Posterior cingulate gyrus (tissue), 11 donors: ENCODE data around the gene LCE1C.

ENCODE experiments used
- DNase-seq, 10 donors: peaks; one replicate each; pipeline versions ENCODE4 v3.0.0 to v3.0.0-alpha.2; 2020 to 2021; ENCODE audit warnings: mixed read lengths in 3 of 10
- intact Hi-C: fragments of 100-400 bp; cut with DNase I; formaldehyde crosslinking; loops from one replicate; pipeline ENCODE4 v1.15.1; 2023

Gene LCE1C

DNA sequence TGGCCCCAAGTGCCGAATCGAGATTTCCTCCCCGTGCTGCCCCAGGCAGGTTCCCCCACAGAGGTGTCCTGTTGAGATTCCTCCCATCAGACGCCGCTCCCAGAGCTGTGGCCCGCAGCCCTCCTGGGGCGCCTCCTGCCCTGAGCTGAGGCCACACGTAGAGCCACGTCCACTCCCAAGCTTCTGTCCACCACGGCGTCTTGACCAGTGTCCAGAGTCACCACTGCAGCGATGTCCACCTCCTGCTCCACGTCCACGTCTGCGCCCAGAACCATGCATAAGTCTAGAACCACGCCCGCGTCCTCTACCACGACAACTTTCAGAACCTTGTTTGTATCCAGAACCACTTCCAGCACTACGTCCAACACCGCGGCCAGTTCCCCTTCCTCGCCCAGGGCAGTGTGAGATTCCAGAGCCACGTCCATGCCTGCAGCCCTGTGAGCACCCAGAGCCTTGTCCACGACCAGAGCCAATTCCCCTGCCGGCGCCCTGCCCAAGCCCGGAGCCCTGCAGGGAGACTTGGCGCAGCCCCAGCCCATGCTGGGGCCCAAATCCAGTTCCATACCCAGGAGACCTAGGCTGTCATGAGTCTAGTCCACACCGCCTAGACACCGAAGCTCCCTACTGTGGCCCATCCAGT, 45.8 kb downstream of the LCE1C start:
- DNase-seq: peak in 1 of 10 donors; percentile 85
- intact Hi-C loops: no loop called here

DNA sequence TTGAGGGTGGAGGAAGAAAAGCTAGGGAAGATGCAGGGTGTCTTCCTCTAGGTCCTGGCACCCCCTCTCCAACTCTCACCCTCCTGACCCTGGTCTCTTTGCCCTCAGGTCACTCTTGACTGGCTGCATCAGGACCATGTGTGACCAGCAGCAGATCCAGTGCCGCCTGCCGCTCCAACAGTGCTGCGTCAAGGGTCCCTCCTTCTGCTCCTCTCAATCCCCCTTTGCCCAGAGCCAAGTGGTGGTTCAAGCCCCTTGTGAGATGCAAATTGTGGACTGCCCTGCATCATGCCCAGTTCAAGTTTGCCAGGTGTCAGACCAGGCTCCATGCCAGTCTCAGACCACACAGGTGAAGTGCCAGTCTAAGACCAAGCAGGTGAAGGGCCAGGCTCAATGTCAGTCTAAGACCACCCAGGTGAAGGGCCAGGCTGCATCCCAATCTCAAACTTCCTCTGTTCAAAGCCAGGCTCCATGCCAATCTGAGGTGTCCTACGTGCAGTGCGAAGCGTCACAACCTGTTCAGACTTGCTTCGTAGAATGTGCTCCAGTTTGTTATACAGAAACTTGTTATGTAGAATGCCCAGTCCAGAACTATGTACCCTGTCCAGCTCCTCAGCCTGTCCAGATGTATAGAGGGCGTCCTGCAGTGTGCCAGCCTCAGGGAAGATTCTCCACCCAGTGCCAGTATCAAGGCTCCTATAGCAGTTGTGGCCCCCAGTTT, 46.8 kb downstream of the LCE1C start:
- intact Hi-C loops: no loop called here
- peak in 1 of 10 donors; percentile 66 for DNase-seq

DNA sequence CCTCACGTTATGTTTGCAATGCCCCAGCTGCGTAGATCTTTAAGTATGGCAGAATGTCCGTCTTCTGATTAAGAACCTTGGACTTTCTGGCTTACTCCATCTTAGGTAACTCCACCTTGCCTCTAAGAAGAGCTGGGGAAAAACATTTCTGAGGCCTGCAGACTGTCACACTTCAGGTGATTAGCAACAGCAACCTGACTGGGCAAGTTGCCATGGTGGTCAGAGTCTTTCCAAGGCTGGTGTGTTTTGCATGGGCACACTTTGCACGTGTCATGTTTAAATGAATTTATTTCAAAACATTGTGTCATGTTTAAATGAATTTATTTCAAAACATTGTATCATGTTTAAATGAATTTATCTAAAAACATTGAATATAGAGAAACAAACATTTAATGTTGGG, 47.8 kb downstream of the LCE1C start:
- no peak for DNase-seq
- intact Hi-C loops: no loop called here

DNA sequence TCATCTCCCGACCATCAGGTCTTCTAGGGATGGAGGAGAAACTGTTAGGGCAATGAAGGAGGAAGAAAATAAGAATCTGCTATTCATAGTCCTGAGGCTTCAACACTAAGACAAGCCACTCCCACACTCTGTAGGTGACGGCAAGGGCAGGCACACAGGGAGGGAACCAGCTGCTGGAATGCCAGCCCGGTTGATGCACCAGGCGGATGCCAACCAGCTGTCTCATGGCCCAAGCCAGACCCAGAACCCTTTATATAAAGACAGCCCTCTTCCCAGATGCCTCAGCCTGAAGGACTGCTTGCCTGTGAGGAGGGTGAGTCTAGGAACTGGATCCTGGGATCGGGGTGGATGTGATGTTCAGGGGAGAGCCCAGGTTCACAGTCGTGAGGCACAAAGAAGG, 48.7 kb downstream of the LCE1C start, which contains the start of gene KPRP:
Gene KPRP (plus strand): TSS at position 279 of the 400 bp plus-strand sequence. CDS start 1,564 bp downstream, outside the sequence.
- DNase-seq: peak in 1 of 10 donors; percentile 48
- intact Hi-C loops: no loop called here

DNA sequence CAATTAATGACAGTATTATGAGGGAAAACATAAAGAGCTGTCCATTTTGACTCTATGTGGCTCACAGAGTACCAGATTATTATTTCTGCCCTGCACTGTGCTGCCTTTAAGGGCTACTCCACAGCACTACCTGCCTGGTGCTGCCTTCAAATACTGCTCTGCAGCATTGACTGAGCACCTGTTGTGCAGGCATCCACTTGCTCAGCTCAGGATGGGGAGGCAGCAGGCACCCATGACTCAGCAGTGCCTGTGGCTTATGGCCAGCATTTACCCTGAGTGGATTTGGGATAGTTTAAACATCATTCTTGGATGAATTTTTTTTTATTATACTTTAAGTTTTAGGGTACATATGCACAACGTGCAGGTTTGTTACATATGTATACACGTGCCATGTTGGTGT, 49.6 kb downstream of the LCE1C start:
- no peak for DNase-seq
- intact Hi-C loops: no loop called here
